Prostate gland (tissue), 2 donors: ENCODE measurements around the gene ZNF281. TPM values are rescaled to one million over a fixed set of nuclear protein-coding genes. Genes with fewer than 3 reads are reported as not detected.
"Not testable (repeated sequence)": the region's sequence is repeated elsewhere in the genome, so short reads cannot be mapped to it uniquely, and the experiment has no call there.

Source experiments
- DNase-seq: peaks from one replicate; pipeline ENCODE4 v3.0.0-alpha.2; 2019; ENCODE audit warnings: low spot score
- H3K27ac ChIP-seq, 2 donors: fragments of 200-600 bp; sonication (generic); 2 replicates each; pipeline ENCODE4 v1.5.1; 2017 to 2019
- H3K27me3 ChIP-seq: fragments of 200-600 bp; sonication (generic); replicated peaks from 2 replicates; pipeline ENCODE4 v1.5.1; 2019; ENCODE audit not compliant: insufficient read depth
- H3K36me3 ChIP-seq, 2 donors: fragments of 200-600 bp; sonication (generic); 1 replicate in 1 of 2; 2 replicates in 1 of 2; pipeline versions ENCODE4 v1.5.1 to v1.8.1; 2017 to 2019
- H3K4me1 ChIP-seq: fragments of 200-600 bp; sonication (generic); replicated peaks from 2 replicates; pipeline ENCODE4 v1.5.1; 2019
- H3K4me3 ChIP-seq, 2 donors: fragments of 200-600 bp; sonication (generic); 2 replicates each; pipeline ENCODE4 v1.5.1; 2017 to 2019
- H3K9me3 ChIP-seq: fragments of 200-600 bp; sonication (generic); 2 replicates; pipeline ENCODE4 v1.5.1; 2017
- CTCF ChIP-seq, 4 experiments: fragments of 200-600 bp in 2 of 4; fragments of 450-650 bp in 2 of 4; sonication (generic) in 2 of 4; IDR thresholded peaks; 1 replicate in 3 of 4; 2 replicates in 1 of 4; pipeline ENCODE4 v1.5.1; 2016 to 2019; ENCODE audit warnings: antibody characterized with exemption in 4 of 4, mild to moderate bottlenecking in 2 of 4, moderate library complexity in 2 of 4
- POLR2A ChIP-seq: fragments of 450-650 bp; IDR thresholded peaks from one replicate; pipeline ENCODE4 v1.6.1; 2016; ENCODE audit warnings: antibody characterized with exemption, mild to moderate bottlenecking
- POLR2AphosphoS5 ChIP-seq: sonication (generic); formaldehyde crosslinking; IDR thresholded peaks from one replicate; pipeline ENCODE4 v1.6.1; 2017; ENCODE audit warnings: antibody characterized with exemption
- WGBS: methylation state at CpG from one replicate; pipeline ENCODE4 v1.1.5; 2018; 5-methylcytosine and 5-hydroxymethylcytosine counted together
- intact Hi-C: fragments of 100-400 bp; cut with DNase I; formaldehyde crosslinking; loops from one replicate; pipeline ENCODE4 v1.14.2; 2022
- total RNA-seq, 2 donors: library from RNA; depleted of rRNA; stranded (reverse); fragments of >200 nt; gene quantifications; one replicate each; pipeline ENCODE4 v1.1.0, GENCODE V29; 2016

Gene ZNF281
- total RNA-seq, 2 donors from 2014 or later, result 7.5 to 12.6 TPM

DNA sequence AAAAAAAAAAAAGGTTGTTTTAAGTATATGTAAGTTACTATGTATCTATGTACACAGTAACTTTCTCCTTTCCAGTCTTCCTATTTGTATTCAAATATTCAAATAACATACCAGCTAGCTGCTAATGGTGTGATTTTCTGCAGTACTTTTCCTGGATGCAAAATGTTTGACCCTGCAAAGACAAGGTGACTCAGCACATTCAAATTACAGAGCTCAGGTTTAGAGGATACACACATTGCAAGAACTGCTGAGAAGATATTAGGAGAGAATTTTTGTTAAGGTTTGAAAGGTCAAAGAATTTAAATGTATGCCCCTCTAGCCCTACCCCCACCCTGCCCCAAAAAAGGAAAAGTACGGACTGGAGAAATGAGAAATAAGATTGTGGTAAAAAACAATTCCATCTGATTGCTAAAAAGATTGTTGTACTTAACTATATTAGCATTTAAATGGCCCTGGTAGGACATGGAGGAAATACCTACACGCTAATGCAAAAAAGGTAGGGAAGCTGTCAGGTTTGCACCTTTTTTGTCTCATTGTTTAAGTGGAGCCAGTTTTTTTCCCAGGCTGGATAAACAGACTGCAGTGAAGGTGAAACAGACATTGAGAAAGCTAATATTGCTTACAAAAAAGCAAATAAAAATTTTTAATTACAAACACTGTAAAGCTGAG lies 45.6 kb downstream of the ZNF281 start:
- Histone ChIP-seq H3K27me3 (no peaks in the 10 kb centered on the region), H3K4me1 (no peaks in the 10 kb centered on the region), H3K36me3 (no peaks in the 10 kb centered on the region), H3K27ac (no peak overlapping the region), H3K9me3 (no peaks in the 10 kb centered on the region), H3K4me3 (no peak overlapping the region)
- 89% methylated on average over 2 of the region's 2 CpGs for WGBS
- intact Hi-C loops, result no loop called here
- DNase-seq, result no peak
- TF ChIP-seq POLR2A (no peak), POLR2AphosphoS5 (no peak), CTCF (IDR thresholded peaks at IDR 0.05) (no peak)

GRCh38 chr1:200363264-200363933 lies 46.4 kb downstream of the ZNF281 start:
- no peaks in the 10 kb centered on the region for H3K9me3 ChIP-seq
- H3K36me3 ChIP-seq, result no peaks in the 10 kb centered on the region
- H3K27ac ChIP-seq, result no peak overlapping the region
- intact Hi-C loops, result no loop called here
- TF ChIP-seq CTCF (IDR thresholded peaks at IDR 0.05) (no peak), POLR2A (no peak), POLR2AphosphoS5 (no peak)
- WGBS, result 71% methylated on average over 5 of the region's 5 CpGs
- no peaks in the 10 kb centered on the region for H3K4me1 ChIP-seq
- no peaks in the 10 kb centered on the region for H3K27me3 ChIP-seq
- no peak overlapping the region for H3K4me3 ChIP-seq
- no peak for DNase-seq

DNA sequence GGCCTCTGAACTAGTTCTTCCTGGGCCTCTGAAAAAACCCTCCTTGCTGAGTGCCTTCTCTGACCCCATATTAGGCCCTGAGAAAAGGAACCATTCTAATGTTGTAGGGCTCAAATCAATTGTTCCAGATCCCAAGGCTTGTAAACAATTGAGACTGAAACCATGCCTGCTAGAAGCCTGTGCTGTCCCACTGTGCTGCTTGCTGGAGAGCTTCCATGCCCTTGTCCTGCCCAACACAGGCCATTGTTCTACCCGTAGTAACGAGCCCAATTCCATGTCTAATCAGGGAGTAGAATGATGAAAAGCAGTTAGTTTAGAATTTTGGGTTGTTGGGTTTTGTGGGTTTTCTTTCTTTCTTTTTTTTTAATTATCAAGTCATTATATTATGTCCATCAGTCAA lies 47.4 kb downstream of the ZNF281 start:
- H3K27ac ChIP-seq, result no peak overlapping the region
- no peak overlapping the region for H3K4me3 ChIP-seq
- intact Hi-C loops, result no loop called here
- no peaks in the 10 kb centered on the region for H3K4me1 ChIP-seq
- H3K27me3 ChIP-seq, result no peaks in the 10 kb centered on the region
- no peaks in the 10 kb centered on the region for H3K9me3 ChIP-seq
- DNase-seq, result no peak
- no peaks in the 10 kb centered on the region for H3K36me3 ChIP-seq
- WGBS, result 81% methylated on average over 2 of the region's 2 CpGs
- TF ChIP-seq POLR2A (no peak), POLR2AphosphoS5 (no peak), CTCF (IDR thresholded peaks at IDR 0.05) (no peak)

GRCh38 chr1:200359610-200360163 lies 50.1 kb downstream of the ZNF281 start:
- 65% methylated on average over 3 of the region's 3 CpGs for WGBS
- H3K4me3 ChIP-seq, result no peak overlapping the region
- TF ChIP-seq CTCF (IDR thresholded peaks at IDR 0.05), result no peak
- TF ChIP-seq POLR2AphosphoS5, result no peak
- no peak for TF ChIP-seq POLR2A
- no peak for DNase-seq
- H3K27me3 ChIP-seq, result no peaks in the 10 kb centered on the region
- no peaks in the 10 kb centered on the region for H3K9me3 ChIP-seq
- H3K27ac ChIP-seq, result no peak overlapping the region
- intact Hi-C loops, result no loop called here
- H3K36me3 ChIP-seq, result no peaks in the 10 kb centered on the region
- no peaks in the 10 kb centered on the region for H3K4me1 ChIP-seq

DNA sequence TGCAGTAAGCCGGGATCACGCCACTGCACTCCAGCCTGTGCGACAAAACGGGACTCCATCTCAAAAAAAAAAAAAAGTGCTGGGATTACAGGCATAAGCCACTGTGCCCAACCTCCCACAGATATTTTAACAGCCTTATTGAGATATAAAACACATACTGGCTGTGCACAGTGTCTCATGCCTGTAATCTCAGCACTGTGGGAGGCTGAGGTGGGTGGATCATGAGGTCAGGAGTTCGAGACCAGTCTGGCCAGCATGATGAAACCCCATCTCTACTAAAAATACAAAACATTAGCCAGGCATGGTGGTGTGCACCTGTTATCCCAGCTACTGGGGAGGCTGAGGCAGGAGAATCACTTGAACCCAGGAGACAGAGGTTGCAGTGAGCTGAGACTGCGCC lies 51.9 kb downstream of the ZNF281 start:
- H3K36me3 ChIP-seq, H3K27me3 ChIP-seq, H3K4me1 ChIP-seq, H3K4me3 ChIP-seq, DNase-seq, H3K27ac ChIP-seq, intact Hi-C loops, H3K9me3 ChIP-seq: not testable (repeated sequence)
- 88% methylated on average over 6 of the region's 6 CpGs for WGBS
